GM12875 (cell line): Measurements from ENCODE around the gene SLC26A11.

Experiments
- H3K4me3 ChIP-seq: one replicate; pipeline ENCODE4 v1.5.1; 2011; ENCODE audit warnings: low read depth, low read length, control low read depth
- CTCF ChIP-seq: IDR thresholded peaks from 2 replicates; pipeline ENCODE4 v1.5.1; 2011; ENCODE audit warnings: low read depth, mild to moderate bottlenecking, control low read depth, inconsistent platforms, low read length, moderate library complexity, borderline replicate concordance; ENCODE audit not compliant: insufficient read depth

The SLC26A11 gene

GRCh38 chr17:80187515-80187941 is 32.7 kb upstream of the SLC26A11 start:
- no peak overlapping the region for H3K4me3 ChIP-seq
- TF ChIP-seq CTCF: no peak

GRCh38 chr17:80189611-80190010 is 30.6 kb upstream of the SLC26A11 start:
- no peak for TF ChIP-seq CTCF

GRCh38 chr17:80190716-80191115 is 29.5 kb upstream of the SLC26A11 start:
- no peak for TF ChIP-seq CTCF
- H3K4me3 ChIP-seq: no peak overlapping the region

More at GRCh38 chr17:80189611-80190010, 30.6 kb upstream of the SLC26A11 start:
- no peak overlapping the region for H3K4me3 ChIP-seq

GRCh38 chr17:80191192-80191591 is 29.0 kb upstream of the SLC26A11 start:
- no peak for TF ChIP-seq CTCF
- no peak overlapping the region for H3K4me3 ChIP-seq

GRCh38 chr17:80191865-80192661 is 28.2 kb upstream of the SLC26A11 start:
- H3K4me3 ChIP-seq: no peak overlapping the region
- no peak for TF ChIP-seq CTCF

- H3K4me3 ChIP-seq: no peak overlapping the region
- no peak for TF ChIP-seq CTCF
These were observed 25.1 kb upstream of the SLC26A11 start for GRCh38 chr17:80195141-80195540.
